ENCODE measurements around the gene STRA6.

STRA6 gene

DNA sequence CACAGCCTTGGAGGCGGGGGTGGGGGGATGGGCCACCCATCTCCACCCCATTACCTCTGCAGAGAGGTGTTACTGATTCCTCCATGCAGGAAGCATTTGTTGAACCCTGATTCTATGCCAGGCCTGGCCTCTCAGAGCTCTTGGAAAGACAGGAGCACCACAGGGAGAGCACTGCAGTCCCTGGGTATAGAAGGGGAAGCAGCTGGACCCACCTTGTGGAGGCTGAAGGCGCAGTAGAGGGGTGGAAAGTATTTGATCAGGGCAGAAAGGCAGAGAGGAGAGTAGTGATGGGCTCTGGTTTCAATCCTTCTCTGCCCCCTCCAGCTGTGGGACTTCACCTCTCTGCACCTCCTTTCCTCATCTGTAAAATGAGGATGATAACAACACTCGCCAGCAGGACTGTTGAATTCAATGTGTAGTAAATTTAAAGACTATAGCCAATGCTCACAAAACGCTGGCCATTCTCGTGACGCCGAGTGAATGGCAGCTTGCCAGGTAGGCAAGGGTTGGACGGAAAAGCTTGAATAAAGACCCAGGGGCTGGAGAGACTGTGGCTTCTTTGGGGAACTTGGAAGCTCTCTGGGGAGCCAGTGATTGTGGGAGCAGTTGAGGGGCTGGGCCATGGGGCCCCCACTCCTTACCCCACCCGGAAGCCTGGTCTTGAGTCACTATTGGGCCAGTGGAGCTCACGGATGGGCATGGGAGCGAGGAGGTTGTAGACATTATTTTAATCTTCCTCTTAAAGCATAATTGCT, 25.6 kb upstream of the STRA6 start:
- DNase-seq = no peak

DNA sequence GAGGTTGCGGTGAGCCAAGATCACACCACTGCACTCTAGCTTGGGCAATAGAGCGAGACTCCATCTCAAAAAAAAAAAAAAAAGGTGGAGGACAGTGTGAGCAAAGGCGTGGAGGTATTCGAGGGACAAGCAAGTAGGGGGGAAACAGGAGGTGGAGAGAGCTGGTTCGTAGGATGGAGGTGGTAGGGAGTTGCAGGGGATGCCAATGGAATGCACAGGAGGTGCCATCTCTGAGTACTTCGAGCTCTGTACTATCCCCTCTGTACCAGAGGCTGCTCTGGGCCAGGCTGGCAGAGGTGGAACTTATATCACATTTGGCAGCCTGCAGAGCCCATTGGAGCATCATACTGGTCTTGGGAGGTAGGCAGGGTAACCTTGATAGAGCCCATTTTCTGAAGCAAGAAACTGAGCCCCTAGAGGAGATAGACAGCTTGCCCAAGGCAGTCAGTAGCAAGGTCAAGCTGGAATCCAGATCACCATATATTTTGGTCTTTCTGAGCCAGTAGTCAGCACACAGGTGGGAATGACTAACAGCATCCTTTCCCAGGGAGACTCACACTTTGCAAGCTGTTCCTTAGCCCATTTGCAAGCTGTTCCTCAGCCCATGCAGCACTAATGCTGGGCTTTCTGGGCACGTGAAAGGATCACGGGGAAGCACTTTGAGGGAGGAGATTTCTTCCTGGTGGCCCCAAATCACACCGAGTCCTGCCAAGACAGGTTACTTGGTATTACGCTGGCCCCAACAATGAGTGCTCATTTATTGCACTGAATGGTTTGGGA, 24.4 kb upstream of the STRA6 start:
- DNase-seq = no peak

DNA sequence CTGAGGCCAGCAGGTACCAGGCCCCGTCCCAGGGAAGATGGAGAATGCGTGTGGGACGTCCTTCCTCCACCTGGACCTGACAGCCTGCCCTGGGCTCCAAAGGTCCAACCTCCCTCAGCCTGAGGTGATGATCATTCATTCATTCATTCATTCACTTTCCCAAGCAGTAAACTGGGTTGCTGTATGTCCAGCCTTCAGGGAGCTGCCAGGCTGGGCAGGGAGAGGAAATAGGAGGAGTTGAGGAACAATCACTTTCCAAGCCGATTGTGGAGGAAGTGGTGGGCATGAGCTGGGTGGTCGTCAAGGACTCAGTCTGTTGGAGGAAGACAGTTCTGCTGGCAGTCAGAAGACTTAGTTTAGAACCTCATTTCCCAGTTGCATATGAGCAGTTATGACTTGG, 23.3 kb upstream of the STRA6 start:
- DNase-seq = no peak

DNA sequence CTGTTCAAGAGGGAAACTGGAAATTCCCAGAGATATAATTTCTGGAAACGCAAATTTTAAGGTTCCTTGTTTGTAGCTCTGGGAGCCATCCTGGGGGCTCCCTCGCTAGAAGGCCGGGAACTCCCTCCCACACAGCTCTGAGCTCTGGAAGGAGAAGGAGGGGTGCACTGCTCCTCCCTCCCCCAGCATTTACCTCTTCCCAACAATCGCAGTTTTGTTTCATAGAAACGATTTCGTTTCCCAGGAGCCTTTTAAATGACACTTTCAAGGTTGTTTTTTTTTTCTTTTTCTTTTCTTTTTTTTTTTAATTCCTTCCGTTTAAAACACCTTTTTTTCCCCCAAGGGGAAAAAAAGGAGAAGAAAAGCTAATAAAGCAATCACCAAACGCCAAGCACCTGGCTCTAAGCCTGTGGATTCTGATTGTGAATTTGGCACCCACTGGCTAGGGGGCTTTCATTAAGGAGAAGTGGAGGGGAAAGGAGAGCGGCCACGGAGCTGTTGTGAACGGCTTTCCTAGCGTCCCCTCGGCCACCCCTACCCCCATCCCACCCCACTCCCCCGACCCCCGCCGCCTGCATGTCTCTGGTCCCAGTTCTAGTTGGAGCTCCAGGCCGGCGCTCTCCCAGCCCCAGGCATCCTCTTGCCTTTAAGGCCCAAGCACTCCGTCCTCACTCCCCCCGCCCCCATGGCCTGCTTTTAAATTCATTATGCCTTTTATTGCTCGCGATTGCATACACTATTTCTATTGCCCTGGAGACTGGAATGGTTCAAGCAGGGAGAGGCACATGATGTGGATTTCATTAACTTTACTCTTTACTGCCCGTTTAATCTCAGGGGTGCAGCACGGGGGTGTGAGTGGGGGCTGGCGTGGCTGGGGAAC, 19.9 kb upstream of the STRA6 start:
- DNase-seq = no peak

DNA sequence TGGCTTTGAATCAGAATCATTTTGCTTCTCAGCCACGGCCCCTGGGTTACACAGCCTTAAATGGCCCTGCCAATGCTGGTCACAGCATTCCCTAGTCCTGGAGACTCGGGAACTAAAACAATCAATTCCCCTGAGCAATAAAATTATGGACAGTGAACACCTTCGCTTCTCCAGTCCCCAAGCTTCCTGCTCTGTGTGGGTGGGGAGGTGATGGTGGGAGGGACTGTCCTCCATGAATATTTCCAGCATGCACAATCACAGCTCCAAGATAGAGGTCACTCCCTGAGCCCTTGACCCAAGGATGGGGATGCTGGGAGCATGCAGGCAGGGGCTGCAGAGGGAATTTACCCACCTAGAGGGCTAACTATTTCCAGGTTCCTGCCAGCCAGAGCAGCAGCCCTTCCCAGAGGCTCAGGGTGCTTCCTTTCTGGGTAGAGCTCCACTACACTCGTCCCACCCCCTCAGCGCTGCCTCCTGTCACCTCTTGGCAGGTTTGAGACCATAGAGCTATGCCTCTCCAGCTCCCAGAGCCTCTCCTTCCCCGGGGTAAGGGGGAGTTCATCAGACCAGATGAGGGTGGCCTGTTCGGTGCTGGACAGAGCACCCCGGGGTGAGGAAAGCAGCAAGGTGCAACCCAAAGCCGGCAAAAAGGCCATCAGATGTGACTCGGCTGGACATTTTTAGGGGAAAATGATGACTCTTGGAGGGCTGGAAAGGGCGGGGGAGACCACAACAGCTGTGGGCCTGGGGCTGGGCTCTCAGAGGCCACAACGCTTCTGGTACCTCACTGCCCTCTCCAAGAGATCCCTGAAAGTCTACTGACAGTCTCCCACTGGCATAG, 19.0 kb upstream of the STRA6 start:
- no peak for DNase-seq

DNA sequence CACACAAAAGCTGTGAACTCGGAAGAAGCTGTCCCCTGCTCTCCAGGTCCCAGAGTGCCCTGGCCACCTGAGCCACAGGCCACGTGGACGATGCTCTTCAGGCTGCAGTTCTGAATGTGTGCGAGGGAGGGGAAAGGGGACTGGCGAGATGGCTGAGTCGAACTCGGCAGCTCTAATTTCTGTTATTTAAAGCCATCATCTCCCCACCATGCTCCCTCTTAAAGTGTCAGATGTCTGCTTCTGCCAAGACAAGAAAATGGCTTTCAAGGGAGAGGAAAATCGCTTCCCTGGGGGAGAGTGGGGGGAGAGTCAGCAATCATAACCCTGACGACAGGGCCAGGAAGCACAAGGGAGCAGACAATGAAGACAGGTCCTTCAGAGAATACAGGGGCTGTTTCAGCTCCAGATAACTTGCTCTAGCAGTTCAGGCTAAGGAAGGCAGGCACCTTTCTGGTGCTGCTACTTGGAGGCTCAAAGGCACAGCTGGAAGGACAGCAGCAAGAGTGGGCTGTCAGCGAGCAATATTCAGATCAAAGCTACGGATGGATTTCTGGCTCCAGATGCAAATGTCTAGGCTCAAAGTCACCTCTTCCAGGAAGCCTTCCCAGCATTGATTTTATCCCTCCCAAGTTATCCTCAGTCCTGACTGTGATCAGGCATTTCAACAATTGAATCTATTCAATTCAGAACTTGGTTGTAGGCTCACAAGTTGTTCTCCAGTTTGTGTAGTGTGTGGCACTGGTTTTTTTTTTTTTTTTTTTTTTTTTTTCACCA, 18.1 kb upstream of the STRA6 start:
- DNase-seq = no peak

DNA sequence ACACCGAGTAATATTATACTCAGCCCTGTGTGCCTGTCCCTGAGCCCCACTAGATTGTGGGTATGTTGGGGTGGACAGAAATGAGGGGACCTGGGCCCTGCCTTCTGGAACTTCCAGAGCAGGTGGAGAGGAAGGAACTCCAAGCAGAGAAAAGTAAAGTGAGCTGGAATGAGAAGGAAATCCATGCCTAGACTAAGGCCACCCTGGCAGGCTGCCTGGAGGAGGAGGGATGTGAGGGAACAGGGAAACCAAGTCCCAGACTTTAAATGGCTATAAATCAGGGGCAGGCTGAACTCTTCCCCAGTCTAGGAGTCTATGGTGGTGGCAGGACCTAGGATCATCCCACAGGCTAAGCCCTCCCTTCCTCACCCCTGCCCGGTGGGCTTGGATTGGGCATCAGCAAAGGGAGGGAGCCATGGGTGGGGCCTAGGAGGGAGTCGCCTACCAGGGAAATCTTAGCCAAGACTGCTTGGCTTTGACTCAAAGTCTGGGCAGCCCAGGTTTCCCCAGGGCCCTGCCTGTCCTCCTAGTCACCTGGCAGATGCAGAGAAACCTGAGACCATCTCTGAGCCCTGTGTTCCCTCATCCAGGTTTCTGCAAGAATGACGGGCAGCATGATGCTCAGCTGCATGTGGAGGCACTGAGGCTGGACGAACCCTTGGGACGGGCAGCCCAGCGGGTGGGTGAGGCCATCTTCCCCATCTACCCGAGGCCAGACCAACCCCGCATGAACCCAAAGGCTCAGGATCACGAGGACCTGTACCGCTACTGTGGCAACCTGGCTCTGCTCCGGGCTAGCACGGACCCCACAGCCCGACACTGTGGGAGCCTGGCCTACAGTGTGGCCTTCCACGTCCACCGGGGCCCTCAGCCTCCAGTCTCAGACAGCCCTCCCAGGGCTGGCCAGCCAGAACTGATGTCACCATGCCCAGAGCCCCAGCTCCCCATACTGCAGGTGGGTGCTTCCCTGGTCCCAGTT, 15.6 kb upstream of the STRA6 start:
- DNase-seq = no peak

DNA sequence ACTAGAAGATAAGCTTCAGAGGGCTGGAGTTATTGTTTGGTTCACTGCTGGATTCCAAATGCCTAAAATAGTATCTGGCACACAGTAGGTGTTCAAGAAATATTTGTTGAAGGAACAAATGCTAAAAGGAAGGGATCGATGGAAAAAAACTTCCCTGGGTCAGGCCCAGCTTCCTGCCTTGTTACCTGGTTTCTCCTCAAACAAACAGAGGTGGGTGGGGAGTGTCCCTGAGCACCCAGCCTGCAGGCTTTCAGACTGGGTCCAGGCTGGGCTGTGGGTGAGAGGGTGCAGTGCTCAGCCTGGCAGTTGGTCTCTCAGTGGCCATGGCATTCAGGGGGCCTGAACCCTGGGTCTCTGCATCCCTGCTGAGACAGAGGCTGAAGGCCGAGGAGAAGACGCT, 14.4 kb upstream of the STRA6 start:
- no peak for DNase-seq

DNA sequence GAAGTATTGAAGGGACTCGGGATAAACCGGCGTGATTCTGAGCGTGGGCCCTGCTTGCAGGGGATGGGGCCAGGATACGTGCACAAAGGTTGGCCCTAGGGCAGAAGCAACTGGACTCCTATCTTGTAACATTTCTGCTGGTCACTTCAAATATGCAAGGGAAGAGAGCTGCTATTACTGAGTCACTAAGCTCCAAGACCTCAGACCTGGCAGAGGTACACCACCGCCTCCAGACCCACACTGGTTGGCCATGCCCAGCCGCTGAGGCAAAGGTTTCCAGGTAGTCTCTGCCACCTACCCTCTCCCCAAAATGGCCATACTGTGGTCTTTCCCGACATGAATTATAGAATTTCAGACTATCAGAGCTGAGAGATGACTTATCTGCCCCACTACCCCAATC, 13.4 kb upstream of the STRA6 start:
- no peak for DNase-seq

DNA sequence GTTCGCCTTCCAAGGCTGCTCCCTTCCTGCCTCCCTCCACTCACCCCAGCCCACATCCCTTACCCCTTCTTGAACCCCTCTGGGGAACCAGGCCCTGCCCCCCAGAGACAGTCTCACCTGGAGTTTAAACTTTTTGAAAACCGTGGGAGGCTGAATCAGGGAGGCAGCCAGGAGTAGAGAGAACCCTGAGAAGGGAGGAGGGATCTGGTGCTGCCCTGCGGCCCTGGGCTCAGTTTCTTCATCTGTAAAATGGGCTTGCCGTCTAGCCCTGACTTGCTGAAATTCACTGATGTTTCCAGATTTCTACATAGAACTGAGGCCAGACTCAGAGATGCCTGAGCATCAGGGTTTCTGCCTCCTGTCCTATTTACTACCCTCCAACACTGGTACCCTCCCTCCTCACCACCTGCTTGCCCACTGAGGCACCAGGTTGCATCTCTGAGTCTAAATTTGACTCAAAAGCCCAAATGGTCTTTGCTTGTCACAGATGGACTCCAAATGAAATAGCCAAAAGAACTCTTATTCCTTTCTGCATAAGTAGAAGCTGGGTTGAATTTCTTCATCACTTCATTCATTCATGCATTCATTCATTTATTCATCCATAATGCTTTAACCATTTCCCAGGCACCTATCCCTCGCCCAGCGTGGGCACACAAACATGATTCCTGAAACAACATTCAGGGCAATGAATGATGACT, 11.9 kb upstream of the STRA6 start:
- DNase-seq = no peak

DNA sequence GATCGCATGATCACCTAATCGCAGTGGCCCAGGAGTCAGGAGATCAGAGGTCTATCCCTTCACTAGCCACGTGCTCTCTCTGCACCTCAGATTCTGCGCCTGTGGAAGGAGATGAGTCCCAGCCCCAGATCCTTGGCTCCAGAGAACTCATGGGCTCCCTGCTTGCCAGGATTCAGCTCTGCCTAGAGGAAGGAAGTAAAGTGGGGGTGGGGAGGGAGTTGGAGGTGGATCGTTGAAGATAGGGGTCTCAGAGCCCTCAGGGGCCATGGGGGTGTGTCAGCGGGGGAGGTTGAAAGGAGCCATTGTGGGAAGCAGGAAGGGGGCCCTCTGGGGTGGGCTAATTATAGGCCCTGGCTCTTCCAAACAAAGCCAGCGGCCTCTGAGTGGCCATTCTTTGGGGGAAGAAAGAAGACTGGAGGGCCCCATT, 11.3 kb upstream of the STRA6 start:
- no peak for DNase-seq

DNA sequence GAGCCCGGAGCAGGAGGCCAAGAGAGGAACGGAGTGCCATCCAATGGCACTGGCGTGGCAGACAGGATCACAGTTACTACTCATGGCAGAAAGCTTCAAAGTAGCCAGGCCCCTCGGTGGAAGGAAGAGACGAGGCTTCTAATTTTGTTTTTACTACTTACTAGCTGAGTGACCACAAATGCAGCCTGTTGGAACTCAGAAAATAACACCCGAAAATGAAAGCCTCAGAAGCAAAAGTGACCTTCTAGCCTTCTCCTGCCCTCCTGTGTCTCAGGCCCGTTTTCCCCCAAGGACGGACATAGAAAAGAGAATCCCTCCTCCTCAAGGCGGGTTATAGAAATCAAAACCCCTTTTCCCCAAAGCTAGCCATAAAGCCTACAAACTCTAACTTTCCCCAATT, 9.9 kb upstream of the STRA6 start:
- DNase-seq = no peak

DNA sequence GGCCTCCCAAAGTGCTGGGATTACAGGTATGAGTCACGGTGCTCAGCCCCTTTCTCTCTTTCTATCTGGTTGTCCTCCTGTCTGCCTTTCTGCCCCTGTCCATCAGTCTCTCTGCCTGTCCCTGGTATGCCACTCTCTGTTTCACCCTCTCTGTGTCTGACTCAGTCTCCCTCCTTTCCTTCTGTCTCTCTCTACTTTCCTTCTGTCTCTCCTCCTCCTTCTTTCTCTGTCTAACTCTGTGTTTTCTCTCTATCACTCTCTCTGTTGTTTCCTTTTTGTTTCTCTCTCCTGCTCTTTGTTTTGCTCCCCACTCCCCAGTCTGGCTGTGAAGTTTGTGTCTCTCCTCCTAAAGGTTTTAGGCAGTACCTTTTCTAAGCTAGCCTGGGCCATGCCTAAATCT, 9.1 kb upstream of the STRA6 start:
- no peak for DNase-seq

DNA sequence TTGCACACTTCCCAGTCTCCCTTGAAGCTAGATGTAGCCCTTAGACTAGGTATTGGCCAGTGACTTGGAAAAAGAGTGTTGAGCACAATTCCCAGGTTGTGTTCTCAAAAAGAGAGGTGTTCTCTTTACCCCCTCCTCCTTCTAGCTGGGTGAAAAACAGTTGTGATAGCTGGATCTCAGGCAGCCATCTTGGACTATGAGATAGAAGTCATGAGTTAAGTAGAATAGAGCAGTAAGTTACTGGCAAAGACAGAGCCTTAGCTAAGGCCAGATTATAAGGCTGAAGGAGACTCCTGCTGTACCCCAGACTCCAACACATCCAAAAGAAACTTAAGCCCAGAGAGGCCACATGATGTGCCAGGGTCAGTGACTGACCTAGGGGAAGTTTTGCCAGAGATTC, 8.1 kb upstream of the STRA6 start:
- no peak for DNase-seq

DNA sequence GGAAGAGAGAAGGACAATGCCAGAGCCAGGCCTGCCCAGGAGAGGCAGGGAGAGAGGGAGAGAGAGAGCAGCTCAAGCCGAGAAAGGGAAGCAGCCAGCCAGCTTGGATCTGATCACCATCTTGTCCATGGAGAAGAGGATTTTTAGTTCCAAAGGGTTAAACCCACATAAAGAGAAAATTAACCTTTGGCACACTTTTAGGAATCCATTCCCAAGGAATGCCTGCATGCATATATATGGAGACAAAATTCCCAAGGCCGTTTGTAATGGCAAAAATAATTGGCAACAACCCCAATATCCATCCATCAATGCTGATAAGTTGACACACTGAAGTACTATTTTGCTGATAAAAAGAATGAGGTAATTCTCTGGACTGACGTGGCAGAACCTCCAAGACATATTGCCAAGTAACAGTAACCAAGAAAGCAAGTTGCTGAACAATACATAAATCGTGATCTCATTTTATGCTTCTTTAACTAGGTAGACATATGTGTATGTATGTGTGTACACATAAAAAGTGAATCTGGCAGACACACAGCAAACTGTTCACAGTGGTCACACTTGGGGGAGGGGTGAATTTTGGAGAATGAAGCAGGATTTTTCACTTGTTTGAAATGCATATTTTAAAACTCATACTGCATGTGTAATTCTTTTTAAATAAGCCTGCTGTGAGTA, 7.5 kb upstream of the STRA6 start:
- no peak for DNase-seq

DNA sequence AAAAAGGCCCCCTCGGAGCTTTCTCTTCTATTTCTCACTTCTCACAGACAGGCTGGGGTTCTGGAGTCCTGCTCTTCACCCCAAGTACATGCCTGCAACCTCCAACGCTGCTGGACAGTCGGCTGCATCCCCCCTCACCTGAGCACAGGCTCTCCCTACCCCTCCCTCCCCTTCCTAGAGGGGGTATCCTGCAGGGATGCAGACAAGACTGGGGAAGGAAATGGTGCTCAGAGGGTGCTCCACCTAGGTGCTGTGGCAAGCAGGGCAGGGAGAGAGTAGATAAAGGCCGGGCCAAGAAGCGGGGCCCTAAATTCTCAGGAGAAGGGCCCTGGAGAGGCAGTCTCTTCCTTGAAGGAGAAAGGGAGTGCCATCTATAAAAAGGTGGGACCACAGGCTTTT, 7.0 kb upstream of the STRA6 start:
- DNase-seq = no peak

DNA sequence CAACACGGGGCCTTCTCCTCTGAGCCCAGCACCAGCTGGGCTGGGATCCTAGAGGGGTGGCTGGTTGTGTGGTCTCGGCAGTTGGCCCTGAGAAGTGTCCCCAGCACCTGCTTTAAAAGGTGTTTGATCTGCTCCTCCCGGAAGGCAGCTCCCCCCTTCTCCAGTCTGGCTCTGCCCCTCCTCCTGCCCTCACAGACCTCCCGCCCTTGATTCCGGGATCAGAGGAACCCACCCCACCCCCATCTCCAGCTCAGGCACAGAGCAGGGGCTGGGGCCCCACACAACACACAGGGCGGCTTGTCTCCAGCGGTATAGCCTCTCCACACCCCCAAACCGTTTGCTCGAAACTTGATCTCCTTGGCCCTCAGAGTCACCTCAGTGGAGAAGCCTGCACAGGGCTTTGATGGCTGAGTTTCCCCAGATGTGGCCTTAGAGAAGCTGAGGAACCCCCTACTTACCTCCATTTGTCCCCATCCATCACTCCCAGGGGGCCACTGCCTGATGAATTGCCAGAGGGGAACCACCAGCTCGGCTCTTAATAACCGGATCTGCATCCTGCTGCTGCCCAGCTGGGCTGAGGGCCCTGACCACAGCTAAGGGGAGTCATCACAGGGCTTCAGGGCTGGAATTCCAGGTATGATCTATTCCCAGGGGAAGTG, 6.4 kb upstream of the STRA6 start:
- DNase-seq = no peak

DNA sequence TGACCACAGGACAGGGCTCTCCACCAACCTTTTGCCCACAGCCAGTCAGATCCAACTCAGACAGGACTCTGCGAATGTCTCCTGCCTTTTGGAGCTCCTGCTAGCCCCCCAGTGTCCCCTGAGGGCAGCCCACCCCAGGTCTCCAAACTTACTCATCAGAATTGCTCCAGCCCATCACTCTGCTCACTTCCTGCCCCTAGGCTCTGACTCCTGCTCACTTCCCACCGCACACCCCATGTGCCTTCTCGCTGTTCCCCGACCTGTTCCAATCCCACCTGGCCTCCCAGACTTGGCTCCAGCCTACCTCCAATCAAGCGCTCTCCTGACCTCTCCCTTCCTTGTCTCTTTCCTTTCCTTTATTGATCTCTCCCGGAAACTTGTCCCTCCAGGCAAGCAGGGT, 5.9 kb upstream of the STRA6 start:
- no peak for DNase-seq
